ENCODE results near the gene SH3BGRL3. TPM values are rescaled to one million over a fixed set of nuclear protein-coding genes. Genes with fewer than 3 reads are reported as not detected.

The SH3BGRL3 gene
- polyA plus RNA-seq, 2 of the 4 experiments (the other 2 are of a cell fraction): 38.7 to 78.6 TPM

DNA sequence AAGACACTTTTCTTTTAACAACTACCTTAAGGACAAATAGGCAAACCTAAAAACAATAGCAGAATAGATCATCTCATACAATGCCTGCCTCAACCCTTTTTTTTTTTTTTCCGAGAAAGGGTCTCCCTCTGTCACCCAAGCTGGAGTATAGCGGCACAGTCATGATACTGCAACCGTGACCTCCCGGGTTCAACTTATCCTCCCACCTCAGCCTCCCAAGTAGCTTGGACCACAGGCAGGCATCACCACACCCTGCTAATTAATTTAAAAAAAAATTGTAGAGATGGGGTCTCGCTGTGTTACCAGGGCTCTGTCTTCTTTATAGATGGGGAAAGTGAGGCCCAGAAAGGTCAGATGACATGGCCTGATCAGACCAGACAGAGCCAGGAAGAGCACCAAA lies 7.9 kb downstream of the SH3BGRL3 start:
- FAIRE-seq: no peak
- DNase-seq (ENCODE audit: low read depth in 1 of 2, low spot score in 1 of 2): no peak
- TF ChIP-seq POLR2AphosphoS2 (conservative IDR thresholded peaks at IDR 0.05; ENCODE audit: low read length) (no peak), RNF2 (IDR thresholded peaks at IDR 0.05; ENCODE audit: borderline replicate concordance, low read depth) (no peak), EHMT2 (IDR thresholded peaks at IDR 0.05; ENCODE audit: low read depth) (no peak), MYC (IDR thresholded peaks at IDR 0.05; ENCODE audit: borderline replicate concordance, low read length) (no peak), RAD21 (conservative IDR thresholded peaks at IDR 0.05 in 1 of 2, IDR thresholded peaks at IDR 0.05 in 1 of 2) (no peak), KDM1A (IDR thresholded peaks at IDR 0.05; ENCODE audit: low read depth) (no peak), CHD2 (IDR thresholded peaks at IDR 0.05; ENCODE audit: low read length, partially characterized antibody) (no peak), POLR2A (IDR thresholded peaks at IDR 0.05; ENCODE audit: low read length) (no peak), MAZ (IDR thresholded peaks at IDR 0.05; ENCODE audit: borderline replicate concordance, low read depth, low read length) (no peak), KDM5A (IDR thresholded peaks at IDR 0.05) (no peak), MAFK (IDR thresholded peaks at IDR 0.05; ENCODE audit: partially characterized antibody) (no peak), RFX5 (IDR thresholded peaks at IDR 0.05) (no peak), HDAC2 (IDR thresholded peaks at IDR 0.05) (no peak), BHLHE40 (IDR thresholded peaks at IDR 0.05; ENCODE audit: low read depth, low read length) (no peak), ZNF302 (CRISPR knock-in tag; IDR thresholded peaks at IDR 0.05) (no peak)
- TF ChIP-seq, protein P1, sequence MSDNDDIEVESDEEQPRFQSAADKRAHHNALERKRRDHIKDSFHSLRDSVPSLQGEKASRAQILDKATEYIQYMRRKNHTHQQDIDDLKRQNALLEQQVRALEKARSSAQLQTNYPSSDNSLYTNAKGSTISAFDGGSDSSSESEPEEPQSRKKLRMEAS (IDR thresholded peaks at IDR 0.05): no peak
- TF ChIP-seq, protein P2, sequence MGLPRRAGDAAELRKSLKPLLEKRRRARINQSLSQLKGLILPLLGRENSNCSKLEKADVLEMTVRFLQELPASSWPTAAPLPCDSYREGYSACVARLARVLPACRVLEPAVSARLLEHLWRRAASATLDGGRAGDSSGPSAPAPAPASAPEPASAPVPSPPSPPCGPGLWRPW (IDR thresholded peaks at IDR 0.05): no peak
- Histone ChIP-seq H3K9me3 (no peaks in the 10 kb centered on the region), H3K4me2 (no peak overlapping the region), H3K4me3 (no peak overlapping the region), H3K27ac (no peak overlapping the region), H3K4me1 (peaks cover 12% of the 10 kb centered on the region)
- POLR2A ChIA-PET: no interaction called here
- no peak for ATAC-seq
- whole genome bisulfite sequencing (ENCODE audit: missing lambda C conversion rate): 90% methylated on average over 5 of the region's 5 CpGs
- CTCF ChIA-PET: interaction anchor here (1.1 to 8.2 kb wide), 6 partner anchors 16 to 130 kb away, joined by 3 to 128 read pairs (median 8); partner anchors contain the start of genes CD52 and ZNF593

DNA sequence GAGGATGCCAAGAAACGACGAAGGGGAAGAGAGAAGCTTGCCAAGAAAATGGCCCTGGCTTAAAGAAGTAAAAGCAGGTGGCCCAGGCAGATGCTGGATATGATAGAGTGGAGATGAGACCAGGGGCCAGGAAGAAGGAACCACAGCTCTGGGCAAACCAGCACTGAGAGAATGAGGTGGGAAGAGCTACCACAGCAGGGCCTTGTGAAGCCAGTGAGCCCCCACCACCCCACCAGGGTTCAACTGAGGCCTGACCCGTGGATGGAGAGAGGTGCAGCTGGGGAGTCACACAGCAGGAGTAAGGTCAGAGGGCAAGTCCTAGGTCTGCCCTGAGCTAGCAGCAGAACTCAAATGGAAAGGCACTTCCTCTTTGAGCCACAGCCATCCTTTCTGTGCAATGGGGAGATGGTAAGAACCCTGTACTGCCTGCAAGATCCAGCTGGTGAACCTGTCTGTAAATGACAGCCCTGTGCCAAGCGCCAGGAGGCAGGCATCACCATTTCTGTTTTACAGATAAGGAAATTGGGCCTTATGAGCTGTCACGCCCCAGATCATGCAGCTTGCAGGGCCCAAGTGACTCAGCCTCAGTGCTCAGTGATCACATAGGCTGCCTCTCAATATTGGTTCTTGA lies 8.5 kb downstream of the SH3BGRL3 start:
- Histone ChIP-seq H3K4me3 (no peak overlapping the region), H3K27ac (no peak overlapping the region), H3K4me1 (peaks cover 12% of the 10 kb centered on the region), H3K4me2 (no peak overlapping the region), H3K9me3 (no peaks in the 10 kb centered on the region)
- ChIA-PET CTCF (interaction anchor here (1.1 to 8.2 kb wide), 7 partner anchors 15 to 130 kb away, joined by 3 to 128 read pairs (median 6); partner anchors contain the start of genes CD52 and ZNF593), POLR2A (no interaction called here)
- DNase-seq (ENCODE audit: low read depth in 1 of 2, low spot score in 1 of 2): no peak
- FAIRE-seq: no peak
- ATAC-seq: no peak
- TF ChIP-seq MAZ (IDR thresholded peaks at IDR 0.05; ENCODE audit: borderline replicate concordance, low read depth, low read length) (no peak), ESRRA (IDR thresholded peaks at IDR 0.05; ENCODE audit: borderline replicate concordance, low read length) (no peak), SMC3 (IDR thresholded peaks at IDR 0.05) (no peak), ZFP36 (IDR thresholded peaks at IDR 0.05; ENCODE audit: borderline replicate concordance, partially characterized antibody) (no peak), RNF2 (IDR thresholded peaks at IDR 0.05; ENCODE audit: borderline replicate concordance, low read depth) (no peak), EP300 (IDR thresholded peaks at IDR 0.05) (no peak), FOSL2 (IDR thresholded peaks at IDR 0.05) (no peak), FOSL2 (CRISPR knock-in tag; IDR thresholded peaks at IDR 0.05) (no peak), CBX8 (IDR thresholded peaks at IDR 0.05) (no peak), KDM5A (IDR thresholded peaks at IDR 0.05) (no peak), FOXS1 (CRISPR knock-in tag; IDR thresholded peaks at IDR 0.05) (no peak)
- TF ChIP-seq, protein P3, sequence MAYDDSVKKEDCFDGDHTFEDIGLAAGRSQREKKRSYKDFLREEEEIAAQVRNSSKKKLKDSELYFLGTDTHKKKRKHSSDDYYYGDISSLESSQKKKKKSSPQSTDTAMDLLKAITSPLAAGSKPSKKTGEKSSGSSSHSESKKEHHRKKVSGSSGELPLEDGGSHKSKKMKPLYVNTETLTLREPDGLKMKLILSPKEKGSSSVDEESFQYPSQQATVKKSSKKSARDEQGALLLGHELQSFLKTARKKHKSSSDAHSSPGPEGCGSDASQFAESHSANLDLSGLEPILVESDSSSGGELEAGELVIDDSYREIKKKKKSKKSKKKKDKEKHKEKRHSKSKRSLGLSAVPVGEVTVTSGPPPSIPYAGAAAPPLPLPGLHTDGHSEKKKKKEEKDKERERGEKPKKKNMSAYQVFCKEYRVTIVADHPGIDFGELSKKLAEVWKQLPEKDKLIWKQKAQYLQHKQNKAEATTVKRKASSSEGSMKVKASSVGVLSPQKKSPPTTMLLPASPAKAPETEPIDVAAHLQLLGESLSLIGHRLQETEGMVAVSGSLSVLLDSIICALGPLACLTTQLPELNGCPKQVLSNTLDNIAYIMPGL (CRISPR knock-in tag; IDR thresholded peaks at IDR 0.05; ENCODE audit: borderline replicate concordance): no peak
- TF ChIP-seq, protein P4, sequence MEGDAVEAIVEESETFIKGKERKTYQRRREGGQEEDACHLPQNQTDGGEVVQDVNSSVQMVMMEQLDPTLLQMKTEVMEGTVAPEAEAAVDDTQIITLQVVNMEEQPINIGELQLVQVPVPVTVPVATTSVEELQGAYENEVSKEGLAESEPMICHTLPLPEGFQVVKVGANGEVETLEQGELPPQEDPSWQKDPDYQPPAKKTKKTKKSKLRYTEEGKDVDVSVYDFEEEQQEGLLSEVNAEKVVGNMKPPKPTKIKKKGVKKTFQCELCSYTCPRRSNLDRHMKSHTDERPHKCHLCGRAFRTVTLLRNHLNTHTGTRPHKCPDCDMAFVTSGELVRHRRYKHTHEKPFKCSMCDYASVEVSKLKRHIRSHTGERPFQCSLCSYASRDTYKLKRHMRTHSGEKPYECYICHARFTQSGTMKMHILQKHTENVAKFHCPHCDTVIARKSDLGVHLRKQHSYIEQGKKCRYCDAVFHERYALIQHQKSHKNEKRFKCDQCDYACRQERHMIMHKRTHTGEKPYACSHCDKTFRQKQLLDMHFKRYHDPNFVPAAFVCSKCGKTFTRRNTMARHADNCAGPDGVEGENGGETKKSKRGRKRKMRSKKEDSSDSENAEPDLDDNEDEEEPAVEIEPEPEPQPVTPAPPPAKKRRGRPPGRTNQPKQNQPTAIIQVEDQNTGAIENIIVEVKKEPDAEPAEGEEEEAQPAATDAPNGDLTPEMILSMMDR (IDR thresholded peaks at IDR 0.05): no peak
- TF ChIP-seq, protein P5, sequence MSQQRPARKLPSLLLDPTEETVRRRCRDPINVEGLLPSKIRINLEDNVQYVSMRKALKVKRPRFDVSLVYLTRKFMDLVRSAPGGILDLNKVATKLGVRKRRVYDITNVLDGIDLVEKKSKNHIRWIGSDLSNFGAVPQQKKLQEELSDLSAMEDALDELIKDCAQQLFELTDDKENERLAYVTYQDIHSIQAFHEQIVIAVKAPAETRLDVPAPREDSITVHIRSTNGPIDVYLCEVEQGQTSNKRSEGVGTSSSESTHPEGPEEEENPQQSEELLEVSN (IDR thresholded peaks at IDR 0.05; ENCODE audit: borderline replicate concordance, low read depth): no peak
- TF ChIP-seq, protein P6, sequence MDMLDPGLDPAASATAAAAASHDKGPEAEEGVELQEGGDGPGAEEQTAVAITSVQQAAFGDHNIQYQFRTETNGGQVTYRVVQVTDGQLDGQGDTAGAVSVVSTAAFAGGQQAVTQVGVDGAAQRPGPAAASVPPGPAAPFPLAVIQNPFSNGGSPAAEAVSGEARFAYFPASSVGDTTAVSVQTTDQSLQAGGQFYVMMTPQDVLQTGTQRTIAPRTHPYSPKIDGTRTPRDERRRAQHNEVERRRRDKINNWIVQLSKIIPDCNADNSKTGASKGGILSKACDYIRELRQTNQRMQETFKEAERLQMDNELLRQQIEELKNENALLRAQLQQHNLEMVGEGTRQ (IDR thresholded peaks at IDR 0.05): no peak
- TF ChIP-seq, protein P7, sequence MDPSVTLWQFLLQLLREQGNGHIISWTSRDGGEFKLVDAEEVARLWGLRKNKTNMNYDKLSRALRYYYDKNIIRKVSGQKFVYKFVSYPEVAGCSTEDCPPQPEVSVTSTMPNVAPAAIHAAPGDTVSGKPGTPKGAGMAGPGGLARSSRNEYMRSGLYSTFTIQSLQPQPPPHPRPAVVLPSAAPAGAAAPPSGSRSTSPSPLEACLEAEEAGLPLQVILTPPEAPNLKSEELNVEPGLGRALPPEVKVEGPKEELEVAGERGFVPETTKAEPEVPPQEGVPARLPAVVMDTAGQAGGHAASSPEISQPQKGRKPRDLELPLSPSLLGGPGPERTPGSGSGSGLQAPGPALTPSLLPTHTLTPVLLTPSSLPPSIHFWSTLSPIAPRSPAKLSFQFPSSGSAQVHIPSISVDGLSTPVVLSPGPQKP (IDR thresholded peaks at IDR 0.05; ENCODE audit: low read depth, low read length): no peak
- TF ChIP-seq, protein P2 (IDR thresholded peaks at IDR 0.05): no peak
- 64% methylated on average over 5 of the region's 5 CpGs for WGBS (ENCODE audit: missing lambda C conversion rate)

Data from A549 (cell line).